GM19463 (cell line): ENCODE data around the gene EREG.

Experiments used
- ATAC-seq: cut with Tn5 transposase; IDR thresholded peaks from one replicate; pipeline ENCODE4 v1.9.1; 2021; ENCODE audit warnings: mild to moderate bottlenecking, moderate library complexity; ENCODE audit not compliant: unreplicated experiment

The EREG gene

GRCh38 chr4:74364652-74365491 lies at the start of gene EREG:
TSS of gene EREG (plus strand) at chr4:74365145. CDS start at chr4:74365309, 164 bp downstream.
- peak; percentile 39 for ATAC-seq

GRCh38 chr4:74315376-74315775 lies 49.6 kb upstream of the EREG start:
- no peak for ATAC-seq

GRCh38 chr4:74316397-74316796 lies 48.5 kb upstream of the EREG start:
- ATAC-seq, result no peak

- no peak for ATAC-seq
Observed at GRCh38 chr4:74317616-74318246, 47.2 kb upstream of the EREG start.

- ATAC-seq, result no peak
Observed at GRCh38 chr4:74318276-74318675, 46.7 kb upstream of the EREG start.

GRCh38 chr4:74319470-74319869 lies 45.5 kb upstream of the EREG start:
- ATAC-seq, result no peak

GRCh38 chr4:74320559-74321118 lies 44.3 kb upstream of the EREG start:
- peak; percentile 73 for ATAC-seq

GRCh38 chr4:74322301-74322700 lies 42.6 kb upstream of the EREG start:
- ATAC-seq, result no peak

GRCh38 chr4:74323663-74324062 lies 41.3 kb upstream of the EREG start:
- no peak for ATAC-seq

GRCh38 chr4:74324262-74324661 lies 40.7 kb upstream of the EREG start:
- ATAC-seq, result no peak

GRCh38 chr4:74325886-74326285 lies 39.1 kb upstream of the EREG start:
- no peak for ATAC-seq

GRCh38 chr4:74327762-74328161 lies 37.2 kb upstream of the EREG start:
- no peak for ATAC-seq

GRCh38 chr4:74328501-74328900 lies 36.4 kb upstream of the EREG start:
- ATAC-seq, result no peak

GRCh38 chr4:74329307-74329706 lies 35.6 kb upstream of the EREG start:
- no peak for ATAC-seq

- no peak for ATAC-seq
Observed at GRCh38 chr4:74330295-74330750, 34.6 kb upstream of the EREG start.

GRCh38 chr4:74331252-74331651 lies 33.7 kb upstream of the EREG start:
- no peak for ATAC-seq

GRCh38 chr4:74331944-74332343 lies 33.0 kb upstream of the EREG start:
- ATAC-seq, result no peak

- no peak for ATAC-seq
Observed at GRCh38 chr4:74334636-74335035, 30.3 kb upstream of the EREG start.

- ATAC-seq, result peak; percentile 87
Observed at GRCh38 chr4:74335341-74336021, 29.5 kb upstream of the EREG start.

GRCh38 chr4:74338792-74339333 lies 26.1 kb upstream of the EREG start:
- no peak for ATAC-seq

GRCh38 chr4:74339501-74339900 lies 25.4 kb upstream of the EREG start:
- peak; percentile 36 for ATAC-seq
